Left lung (tissue), 10 donors: Measurements from ENCODE around the gene TEAD1. TPM values are rescaled to one million over a fixed set of nuclear protein-coding genes. Genes with fewer than 3 reads are reported as not detected.

Experiments
- ATAC-seq: fragments of 200-7000 bp; cut with Tn5 transposase; one replicate; pipeline ENCODE4 v1.9.1; 2020; ENCODE audit warnings: moderate library complexity
- DNase-seq, 4 donors: peaks; one replicate each; pipeline ENCODE4 v3.0.0-alpha.2; 2013 to 2020
- H3K27ac ChIP-seq, 2 donors: fragments of 200-600 bp; sonication (generic) in 1 of 2; one replicate each; pipeline versions ENCODE4 v1.5.0 to v1.8.0; 2020 to 2021
- H3K27me3 ChIP-seq, 2 donors: fragments of 200-600 bp; sonication (generic) in 1 of 2; one replicate each; pipeline versions ENCODE4 v1.5.0 to v1.8.0; 2020 to 2021
- H3K36me3 ChIP-seq, 2 donors: fragments of 200-600 bp; sonication (generic) in 1 of 2; one replicate each; pipeline versions ENCODE4 v1.5.0 to v1.8.0; 2020 to 2021
- H3K4me1 ChIP-seq, 2 donors: fragments of 200-600 bp; one replicate each; pipeline ENCODE4 v1.8.0; 2021
- H3K4me3 ChIP-seq, 2 donors: fragments of 200-600 bp; sonication (generic) in 1 of 2; one replicate each; pipeline versions ENCODE4 v1.5.0 to v1.8.0; 2020 to 2021; ENCODE audit warnings: mild to moderate bottlenecking in 1 of 2
- H3K9me3 ChIP-seq, 2 donors: fragments of 200-600 bp; sonication (generic) in 1 of 2; one replicate each; pipeline versions ENCODE4 v1.5.0 to v1.8.0; 2020 to 2021
- intact Hi-C, 2 donors: fragments of 100-400 bp; cut with DNase I; formaldehyde crosslinking; loops; one replicate each; pipeline versions ENCODE4 v1.11.2 to v1.14.2; 2022
- polyA plus RNA-seq, 6 donors: library from polyadenylated mRNA; unstranded; fragments of 120-200 nt; gene quantifications; one replicate each; pipeline ENCODE4 v1.2.1, GENCODE V29; 2013; ENCODE audit not compliant: insufficient read length in 6 of 6
- total RNA-seq, 2 donors: library from RNA; stranded (reverse); fragmentation: NEBNext Ultra II Directional; extraction: Animal tissue kit (Norgen Biotek cat#: 25700); gene quantifications; one replicate each; pipeline ENCODE4 v1.2.1, GENCODE V29; 2021
- TF ChIP-seq, protein P1 (sequence below), 2 donors: fragments of 200-600 bp; sonication (generic) in 1 of 2; IDR thresholded peaks; one replicate each; pipeline versions ENCODE4 v1.5.0 to v1.8.0; 2021; ENCODE audit warnings: antibody characterized with exemption in 2 of 2
- donor health status: DM: no; HTN: yes; CAD: no.
- donor health status: DM: no; HTN: no; CAD: no.

The TEAD1 gene
- total and polyA plus RNA-seq, 8 donors = 58.1 to 106 (median 86.9) TPM

DNA sequence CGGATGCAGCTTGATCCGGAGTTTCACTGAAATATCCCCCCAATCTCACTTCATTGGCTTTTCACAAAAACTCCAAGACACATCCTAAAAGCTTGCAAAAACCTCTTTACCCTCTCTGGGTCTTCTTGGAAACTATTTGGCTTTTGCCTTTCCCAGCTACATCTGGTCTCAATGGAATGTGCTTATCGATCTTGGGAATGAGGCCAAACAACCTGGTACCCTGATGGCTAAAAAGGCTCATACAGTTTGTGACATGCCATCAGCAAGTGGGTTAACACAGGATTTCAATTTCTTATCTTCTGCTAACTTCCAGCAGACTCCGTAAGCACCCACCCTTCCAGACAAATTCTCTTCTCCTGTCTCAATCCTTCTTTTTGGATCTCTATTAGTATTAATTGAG is 45.9 kb upstream of the TEAD1 start:
- peaks cover 0 to 19% of the 10 kb centered on the region in 2 donors for H3K9me3 ChIP-seq
- TF ChIP-seq, protein P1, sequence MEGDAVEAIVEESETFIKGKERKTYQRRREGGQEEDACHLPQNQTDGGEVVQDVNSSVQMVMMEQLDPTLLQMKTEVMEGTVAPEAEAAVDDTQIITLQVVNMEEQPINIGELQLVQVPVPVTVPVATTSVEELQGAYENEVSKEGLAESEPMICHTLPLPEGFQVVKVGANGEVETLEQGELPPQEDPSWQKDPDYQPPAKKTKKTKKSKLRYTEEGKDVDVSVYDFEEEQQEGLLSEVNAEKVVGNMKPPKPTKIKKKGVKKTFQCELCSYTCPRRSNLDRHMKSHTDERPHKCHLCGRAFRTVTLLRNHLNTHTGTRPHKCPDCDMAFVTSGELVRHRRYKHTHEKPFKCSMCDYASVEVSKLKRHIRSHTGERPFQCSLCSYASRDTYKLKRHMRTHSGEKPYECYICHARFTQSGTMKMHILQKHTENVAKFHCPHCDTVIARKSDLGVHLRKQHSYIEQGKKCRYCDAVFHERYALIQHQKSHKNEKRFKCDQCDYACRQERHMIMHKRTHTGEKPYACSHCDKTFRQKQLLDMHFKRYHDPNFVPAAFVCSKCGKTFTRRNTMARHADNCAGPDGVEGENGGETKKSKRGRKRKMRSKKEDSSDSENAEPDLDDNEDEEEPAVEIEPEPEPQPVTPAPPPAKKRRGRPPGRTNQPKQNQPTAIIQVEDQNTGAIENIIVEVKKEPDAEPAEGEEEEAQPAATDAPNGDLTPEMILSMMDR (IDR thresholded peaks at IDR 0.05) = no peak
- DNase-seq = no peak
- no peak for ATAC-seq
- H3K4me1 ChIP-seq = no peaks in the 10 kb centered on the region
- H3K27ac ChIP-seq = no peak overlapping the region
- intact Hi-C loops = no loop called here
- H3K4me3 ChIP-seq = no peak overlapping the region
- no peaks in the 10 kb centered on the region for H3K27me3 ChIP-seq
- H3K36me3 ChIP-seq = no peaks in the 10 kb centered on the region

DNA sequence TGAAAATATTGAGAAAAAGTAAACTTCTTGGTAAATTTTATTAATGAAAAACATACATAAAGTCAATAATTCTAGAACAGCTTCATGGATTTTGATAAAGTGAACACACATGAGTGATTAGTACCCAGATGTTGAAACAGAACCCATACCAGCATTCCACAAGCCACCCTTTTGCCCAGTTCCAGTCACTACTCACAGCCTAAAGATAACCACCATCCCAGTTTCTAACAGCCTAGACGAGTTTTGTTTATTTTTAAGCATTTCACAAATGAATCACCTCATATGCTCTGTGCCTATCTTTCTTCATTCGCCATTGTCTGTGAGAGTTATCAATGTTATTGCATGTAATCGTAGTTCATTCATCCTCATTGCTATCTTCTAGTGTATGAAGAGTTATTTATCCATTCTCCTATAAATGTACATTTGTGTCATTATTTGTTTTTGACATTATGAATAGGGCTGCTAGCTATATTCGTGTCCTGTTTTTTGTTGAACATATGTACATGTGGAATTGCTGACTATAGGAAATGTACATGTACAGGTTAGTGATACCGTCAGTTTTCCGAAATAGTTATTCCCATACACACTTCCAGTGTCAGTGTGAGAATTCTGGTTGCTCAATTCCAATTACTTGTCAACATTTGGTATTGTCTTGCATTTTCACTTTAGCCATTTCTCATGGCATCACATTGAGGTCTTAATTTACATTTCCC is 44.5 kb upstream of the TEAD1 start:
- H3K36me3 ChIP-seq = no peaks in the 10 kb centered on the region
- intact Hi-C loops = no loop called here
- ATAC-seq = no peak
- DNase-seq = no peak
- H3K4me1 ChIP-seq = no peaks in the 10 kb centered on the region
- H3K4me3 ChIP-seq = no peak overlapping the region
- TF ChIP-seq, protein P1 (IDR thresholded peaks at IDR 0.05) = no peak
- no peak overlapping the region for H3K27ac ChIP-seq
- no peaks in the 10 kb centered on the region for H3K27me3 ChIP-seq
- H3K9me3 ChIP-seq = peaks cover 0 to 6% of the 10 kb centered on the region in 2 donors

DNA sequence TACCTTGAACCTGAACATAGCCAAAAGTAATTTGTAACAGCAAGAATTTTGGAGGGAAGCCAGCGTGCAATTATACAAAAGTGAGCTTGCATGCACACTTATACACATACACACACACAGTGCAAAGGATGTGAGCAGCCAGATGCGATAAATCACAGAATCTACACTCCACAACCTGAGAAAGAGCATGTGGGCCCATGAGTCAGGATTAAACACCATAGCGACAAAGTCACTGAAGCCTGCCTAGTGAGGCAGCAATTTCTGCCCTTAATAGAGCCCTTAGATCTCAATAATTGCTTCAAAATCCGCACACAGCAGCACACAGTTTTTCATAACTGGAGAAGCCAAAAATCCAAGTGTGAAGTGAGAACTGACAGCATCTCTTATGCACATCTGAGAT is 42.6 kb upstream of the TEAD1 start:
- H3K9me3 ChIP-seq = no peaks in the 10 kb centered on the region
- no peaks in the 10 kb centered on the region for H3K36me3 ChIP-seq
- TF ChIP-seq, protein P1 (IDR thresholded peaks at IDR 0.05) = no peak
- H3K27me3 ChIP-seq = no peaks in the 10 kb centered on the region
- DNase-seq (no peak), ATAC-seq (no peak)
- H3K4me1 ChIP-seq = no peaks in the 10 kb centered on the region
- intact Hi-C loops = no loop called here
- H3K27ac ChIP-seq = no peak overlapping the region
- no peak overlapping the region for H3K4me3 ChIP-seq

DNA sequence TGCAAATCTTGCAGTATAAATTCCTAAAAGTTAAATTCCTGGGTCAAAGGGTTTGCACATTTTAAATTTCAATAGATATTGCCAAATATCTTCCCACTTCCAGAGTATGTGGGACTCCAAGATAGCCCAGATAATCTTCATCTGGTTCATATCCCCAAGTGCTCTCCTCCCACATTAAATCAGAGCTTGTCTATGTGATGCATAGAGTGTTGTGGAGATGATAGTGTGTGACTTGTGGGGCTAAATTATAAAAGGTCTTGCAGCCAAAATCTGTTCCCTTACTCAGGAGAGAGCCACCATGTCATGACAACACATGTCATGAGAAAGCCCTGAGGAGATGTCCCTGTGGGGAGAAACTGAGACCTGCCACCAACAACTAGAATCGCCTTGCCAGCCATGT is 39.9 kb upstream of the TEAD1 start:
- Histone ChIP-seq H3K27ac (no peak overlapping the region), H3K4me1 (no peaks in the 10 kb centered on the region), H3K4me3 (no peak overlapping the region), H3K36me3 (no peaks in the 10 kb centered on the region), H3K27me3 (no peaks in the 10 kb centered on the region), H3K9me3 (no peaks in the 10 kb centered on the region)
- TF ChIP-seq, protein P1 (IDR thresholded peaks at IDR 0.05) = no peak
- DNase-seq = no peak
- intact Hi-C loops = no loop called here
- ATAC-seq = no peak

DNA sequence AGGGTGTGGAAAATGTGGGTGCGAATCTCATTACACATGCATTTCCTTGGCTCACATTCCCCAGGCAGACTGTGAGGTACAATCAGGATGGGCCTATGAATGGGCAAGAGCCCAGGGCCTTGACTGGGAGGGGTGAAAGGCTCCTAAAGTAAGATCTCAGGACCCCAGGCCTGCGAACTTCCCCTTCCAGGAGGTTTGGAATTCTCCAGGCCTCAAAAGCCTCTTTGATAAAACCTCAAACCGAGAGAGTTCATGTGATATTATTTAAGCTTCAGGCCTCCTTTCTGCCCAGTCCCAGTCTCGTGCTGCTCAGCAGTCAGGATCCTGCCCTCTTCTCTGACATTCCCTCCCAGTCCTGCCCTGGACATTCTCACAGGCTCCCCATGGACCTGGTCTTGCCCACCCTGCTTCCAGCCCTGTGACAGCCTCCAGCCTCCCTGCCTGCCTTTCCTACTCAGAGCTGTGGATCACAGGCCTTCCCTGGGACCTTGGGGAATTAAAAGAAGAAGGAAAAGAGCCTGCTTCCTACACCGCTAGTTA is 37.3 kb upstream of the TEAD1 start:
- no peak for DNase-seq
- intact Hi-C loops = no loop called here
- Histone ChIP-seq H3K36me3 (no peaks in the 10 kb centered on the region), H3K27ac (no peak overlapping the region), H3K4me3 (no peak overlapping the region), H3K4me1 (no peaks in the 10 kb centered on the region), H3K9me3 (no peaks in the 10 kb centered on the region), H3K27me3 (no peaks in the 10 kb centered on the region)
- TF ChIP-seq, protein P1 (IDR thresholded peaks at IDR 0.05) = no peak
- ATAC-seq = no peak
